NT2/D1 (cell line): ENCODE results near the gene UGT1A3.

ENCODE experiments used
- YY1 ChIP-seq: IDR thresholded peaks from 2 replicates; pipeline ENCODE4 v1.6.1; 2011; ENCODE audit not compliant: insufficient read length, insufficient read depth
- ZNF274 ChIP-seq: IDR thresholded peaks from 2 replicates; pipeline ENCODE4 v1.6.1; 2011; ENCODE audit warnings: mild to moderate bottlenecking, low read depth, low read length

GRCh38 chr2:233789554-233789953 lies 60.7 kb downstream of the UGT1A3 start:
- TF ChIP-seq YY1, result no peak
- TF ChIP-seq ZNF274, result no peak
